Activated naive CD4-positive, alpha-beta T cell treated with anti-CD3 and anti-CD28 coated beads for 36 hours (primary cell): ENCODE data around the gene ACOT8. TPM values are rescaled to one million over a fixed set of nuclear protein-coding genes. Genes with fewer than 3 reads are reported as not detected.
A peak's percentile ranks its signal among the peaks of the same experiment; 100 is the strongest.

Experiments used
- CTCF ChIA-PET: fragments of 350-600 bp; sonication (Branson Sonifier 250); formaldehyde crosslinking; loops from one replicate; lab custom pipeline; 2021; ENCODE audit warnings: antibody characterized with exemption; lab: Charles Lee
- DNase-seq: peaks from one replicate; pipeline ENCODE4 v3.0.0-alpha.2; 2020
- H3K27ac Mint-ChIP-seq: one replicate; pipeline ENCODE4 v1.8.0; 2021; ENCODE audit warnings: mild to moderate bottlenecking, mixed read lengths
- H3K27me3 Mint-ChIP-seq: one replicate; pipeline ENCODE4 v1.8.0; 2021; ENCODE audit warnings: low read depth, mixed read lengths
- H3K36me3 Mint-ChIP-seq: one replicate; pipeline ENCODE4 v1.8.0; 2021; ENCODE audit warnings: low read depth, mixed read lengths
- H3K4me1 Mint-ChIP-seq: one replicate; pipeline ENCODE4 v1.8.0; 2021; ENCODE audit warnings: low read depth, mixed read lengths
- H3K4me3 Mint-ChIP-seq: one replicate; pipeline ENCODE4 v1.8.0; 2021; ENCODE audit warnings: mild to moderate bottlenecking, moderate library complexity, mixed read lengths
- H3K9me3 Mint-ChIP-seq: one replicate; pipeline ENCODE4 v1.8.0; 2021; ENCODE audit warnings: mixed read lengths
- intact Hi-C: fragments of 100-400 bp; cut with micrococcal nuclease; formaldehyde crosslinking; loops from one replicate; pipeline ENCODE4 v1.15.1; 2023
- total RNA-seq, 2 experiments: library from RNA; stranded (reverse); gene quantifications; one replicate each; pipeline ENCODE4 v1.2.3, GENCODE V29; 2021

The ACOT8 gene
- total RNA-seq, 2 experiments from 2014 or later = 21.4 to 23.3 TPM

DNA sequence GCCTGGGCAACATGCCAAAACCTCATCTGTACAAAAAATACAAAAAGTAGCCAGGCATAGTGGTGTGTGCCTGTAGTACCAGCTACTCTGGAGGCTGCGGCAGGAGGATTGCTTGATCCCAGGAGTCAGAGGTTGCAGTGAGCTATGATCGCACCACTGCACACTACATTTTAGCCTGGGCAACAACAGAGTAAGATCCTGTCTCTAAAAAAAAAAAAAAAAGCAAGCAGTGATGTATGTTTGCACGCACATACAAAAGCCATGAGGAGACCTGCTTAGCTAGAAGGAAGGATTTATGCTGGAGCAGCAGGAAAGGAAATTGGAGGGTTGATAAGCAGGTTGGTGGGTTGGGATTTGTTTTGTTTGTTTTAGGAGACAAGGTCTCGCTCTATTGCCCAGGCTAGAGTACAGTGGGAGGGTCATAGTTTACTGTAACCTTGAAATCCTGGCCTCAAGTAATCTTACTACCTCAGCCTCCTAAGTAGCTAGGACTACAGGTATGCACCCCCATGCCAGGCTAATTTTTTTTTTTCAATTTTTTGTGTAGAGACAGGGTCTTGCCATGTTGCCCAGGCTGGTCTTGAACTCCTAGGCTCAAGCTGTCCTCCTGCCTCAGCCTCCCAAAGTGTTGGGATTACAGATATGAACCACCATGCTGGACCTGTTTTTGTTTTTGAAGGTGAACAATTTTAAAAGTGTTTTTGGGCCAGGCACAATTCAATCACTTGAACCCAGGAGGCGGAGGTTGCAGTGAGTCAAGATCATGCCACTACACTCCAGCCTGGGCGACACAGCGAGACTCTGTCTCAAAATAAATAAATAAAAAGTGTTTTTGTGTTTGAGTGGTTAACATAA, 4.3 kb upstream of the ACOT8 start:
- H3K36me3 Mint-ChIP-seq = no peaks in the 10 kb centered on the region
- peaks cover 20% of the 10 kb centered on the region for H3K4me1 Mint-ChIP-seq
- intact Hi-C loops = no loop called here
- CTCF ChIA-PET = interaction anchor here (0.8 kb wide), 2 partner anchors 24 to 1753 kb away, joined by 3 to 6 read pairs; no protein-coding TSS in a partner anchor
- no peak for DNase-seq
- H3K27ac Mint-ChIP-seq = no peak overlapping the region
- H3K4me3 Mint-ChIP-seq = no peak overlapping the region
- no peaks in the 10 kb centered on the region for H3K9me3 Mint-ChIP-seq
- no peaks in the 10 kb centered on the region for H3K27me3 Mint-ChIP-seq

DNA sequence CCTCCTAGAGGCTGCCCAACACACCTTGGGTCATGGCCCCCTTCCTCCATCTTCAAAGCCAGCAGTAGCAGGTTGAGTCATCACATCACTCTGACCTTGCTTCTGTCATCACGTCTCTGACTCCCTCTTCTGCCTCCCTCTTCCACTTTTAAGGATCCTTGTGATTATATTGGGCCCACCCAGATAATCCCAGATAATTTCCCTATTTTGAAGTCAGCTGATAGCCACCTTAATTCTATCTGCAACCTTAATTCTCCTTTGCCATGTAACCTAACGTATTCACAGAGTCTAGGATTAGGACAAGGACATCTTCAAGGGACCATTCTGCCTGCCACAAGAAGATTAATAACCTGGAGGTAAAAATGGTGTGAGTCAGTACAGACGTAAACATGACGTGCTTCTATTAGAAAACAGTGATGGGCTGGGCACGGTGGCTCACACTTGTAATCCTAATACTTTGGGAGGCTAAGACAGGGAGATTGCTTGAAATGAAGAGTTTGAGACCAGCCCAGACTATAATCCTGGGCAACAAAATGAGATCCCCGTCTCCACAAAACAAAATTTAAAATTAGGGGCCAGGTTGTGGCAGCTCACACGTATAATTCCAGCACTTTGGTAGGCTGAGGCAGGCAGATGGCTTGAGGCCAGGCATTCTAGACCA, 3.5 kb upstream of the ACOT8 start:
- Mint-ChIP-seq H3K4me1 (peaks cover 27% of the 10 kb centered on the region), H3K27ac (no peak overlapping the region), H3K36me3 (no peaks in the 10 kb centered on the region), H3K27me3 (no peaks in the 10 kb centered on the region), H3K4me3 (no peak overlapping the region), H3K9me3 (no peaks in the 10 kb centered on the region)
- intact Hi-C loops = no loop called here
- CTCF ChIA-PET = interaction anchor here (0.6 to 0.8 kb wide), 2 partner anchors 23 to 118 kb away, joined by 3 to 5 read pairs; no protein-coding TSS in a partner anchor
- no peak for DNase-seq

DNA sequence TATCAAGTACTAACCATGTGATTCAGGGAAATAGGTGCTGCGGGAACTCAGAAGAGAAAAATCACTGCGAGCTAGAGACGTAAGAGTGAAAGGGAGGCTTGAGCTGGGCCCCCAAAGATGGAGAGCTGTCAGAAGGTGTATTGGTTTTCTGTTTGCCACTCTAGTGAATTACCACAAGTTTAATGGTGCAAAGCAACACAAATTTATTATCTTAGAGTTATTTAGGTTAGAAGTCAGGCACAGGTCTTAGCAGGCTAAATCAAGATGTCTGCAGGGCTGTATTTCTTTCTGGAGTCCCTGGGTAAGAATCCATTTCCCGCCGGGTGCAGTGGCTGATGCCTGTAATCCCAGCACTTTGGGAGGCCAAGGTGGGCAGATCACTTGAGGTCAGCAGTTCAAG, 2.7 kb upstream of the ACOT8 start:
- Mint-ChIP-seq H3K27me3 (no peaks in the 10 kb centered on the region), H3K4me1 (peaks cover 34% of the 10 kb centered on the region), H3K36me3 (no peaks in the 10 kb centered on the region), H3K4me3 (no peak overlapping the region), H3K9me3 (no peaks in the 10 kb centered on the region), H3K27ac (no peak overlapping the region)
- CTCF ChIA-PET = interaction anchor here (0.6 kb wide), 1 partner anchor 117 kb away, joined by 5 read pairs; no protein-coding TSS in a partner anchor
- intact Hi-C loops = loop anchor here (5.0 kb wide), 1 partner anchor 68 kb away; the partner anchor contains the start of genes DNTTIP1 and WFDC3
- no peak for DNase-seq

DNA sequence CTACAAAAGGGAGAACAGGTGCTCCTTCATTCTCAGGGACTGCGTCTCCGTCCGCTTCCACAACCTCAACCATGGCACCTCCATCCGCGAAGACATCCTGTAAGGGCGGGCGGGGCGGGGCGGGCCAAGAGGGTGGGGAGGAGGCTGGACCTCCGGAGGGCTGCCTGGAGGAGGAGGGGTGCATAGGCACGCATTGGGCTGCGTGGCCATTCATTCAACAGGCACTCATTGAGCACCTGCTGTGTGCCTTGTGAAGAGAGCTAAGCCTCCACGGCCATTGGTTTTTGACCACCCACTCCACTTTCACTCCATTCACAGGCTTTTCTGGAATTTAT, 657 bp upstream of the ACOT8 start:
- H3K9me3 Mint-ChIP-seq = no peaks in the 10 kb centered on the region
- peak; percentile 62 for DNase-seq
- intact Hi-C loops = loop anchor here (1.0 to 5.0 kb wide), 8 partner anchors 23 to 114 kb away; partner anchors contain the start of genes CTSA, DNTTIP1, NEURL2 and UBE2C
- H3K27me3 Mint-ChIP-seq = no peaks in the 10 kb centered on the region
- CTCF ChIA-PET = interaction anchor here (0.6 to 1.5 kb wide), 2 partner anchors 8 to 112 kb away, joined by 3 to 4 read pairs; no protein-coding TSS in a partner anchor
- H3K4me1 Mint-ChIP-seq = peaks cover 44% of the 10 kb centered on the region
- H3K27ac Mint-ChIP-seq = peak overlapping the region; percentile 98
- no peaks in the 10 kb centered on the region for H3K36me3 Mint-ChIP-seq
- H3K4me3 Mint-ChIP-seq = peak overlapping the region; percentile 95

DNA sequence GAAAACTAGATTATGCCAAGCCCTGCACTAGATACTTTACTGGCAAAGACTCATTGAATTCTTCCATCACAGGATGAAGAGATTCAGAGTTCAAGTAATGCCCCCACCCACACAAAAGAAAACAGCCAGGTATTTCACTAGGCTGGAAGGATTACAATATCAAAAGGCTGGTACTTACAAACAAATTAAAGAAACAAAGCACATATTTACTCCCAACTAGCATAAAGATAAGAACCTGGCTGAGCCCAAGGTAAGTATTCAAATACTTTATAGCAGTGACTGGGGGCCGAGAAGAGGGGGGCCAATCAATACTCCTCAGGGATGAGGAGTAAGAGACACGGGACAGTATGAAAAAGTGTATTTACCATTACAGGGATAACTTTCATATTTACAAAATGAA, 3.7 kb downstream of the ACOT8 start:
- intact Hi-C loops = no loop called here
- H3K36me3 Mint-ChIP-seq = peaks cover 11% of the 10 kb centered on the region
- DNase-seq = no peak
- H3K27me3 Mint-ChIP-seq = no peaks in the 10 kb centered on the region
- no peaks in the 10 kb centered on the region for H3K9me3 Mint-ChIP-seq
- no peak overlapping the region for H3K4me3 Mint-ChIP-seq
- no peak overlapping the region for H3K27ac Mint-ChIP-seq
- H3K4me1 Mint-ChIP-seq = peaks cover 34% of the 10 kb centered on the region
- CTCF ChIA-PET = no interaction called here

DNA sequence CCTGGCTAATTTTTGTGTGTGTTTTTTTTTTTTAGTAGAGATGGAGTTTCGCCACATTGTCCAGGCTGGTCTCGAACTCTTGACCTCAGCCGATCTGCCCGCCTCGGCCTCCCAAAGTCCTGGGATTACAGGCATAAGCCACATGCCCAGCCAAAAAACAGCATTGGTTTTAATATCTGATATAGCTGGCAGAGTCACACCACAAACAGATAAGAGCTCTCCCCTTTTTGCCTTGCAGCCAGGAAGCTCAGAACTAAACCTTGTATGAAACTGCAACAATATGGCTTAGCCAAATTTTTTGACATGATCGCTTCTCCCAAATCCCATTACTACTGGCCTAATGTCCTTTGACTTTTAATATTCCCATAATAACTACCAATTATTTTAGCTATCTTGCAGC, 4.9 kb downstream of the ACOT8 start:
- CTCF ChIA-PET = interaction anchor here (0.7 to 1.1 kb wide), 2 partner anchors 82 to 118 kb away, joined by 4 to 5 read pairs; partner anchors contain the start of gene PCIF1
- H3K27ac Mint-ChIP-seq = no peak overlapping the region
- no peak overlapping the region for H3K4me3 Mint-ChIP-seq
- intact Hi-C loops = no loop called here
- H3K9me3 Mint-ChIP-seq = no peaks in the 10 kb centered on the region
- H3K27me3 Mint-ChIP-seq = no peaks in the 10 kb centered on the region
- peaks cover 29% of the 10 kb centered on the region for H3K4me1 Mint-ChIP-seq
- H3K36me3 Mint-ChIP-seq = peaks cover 11% of the 10 kb centered on the region
- DNase-seq = no peak

DNA sequence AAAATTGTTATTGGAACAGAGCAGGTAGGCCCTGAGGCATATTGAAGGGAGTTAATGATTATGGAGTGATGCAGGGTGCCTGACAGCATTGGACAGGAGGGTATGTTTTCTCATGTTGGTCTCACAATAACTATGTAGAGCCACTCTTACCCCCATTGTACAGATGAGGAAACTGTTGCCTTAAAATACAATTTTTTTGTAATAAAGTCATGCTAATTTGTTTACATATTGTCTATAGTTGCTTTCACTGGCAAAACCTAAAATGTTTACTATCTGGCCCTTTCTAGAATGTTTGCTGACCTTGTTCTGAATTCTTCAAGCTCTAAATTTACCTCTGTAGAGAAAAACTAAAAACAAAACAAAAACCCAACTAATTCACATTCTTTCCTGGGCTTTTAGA, 5.7 kb downstream of the ACOT8 start:
- Mint-ChIP-seq H3K4me1 (peaks cover 25% of the 10 kb centered on the region), H3K4me3 (no peak overlapping the region), H3K36me3 (peaks cover 12% of the 10 kb centered on the region), H3K27ac (no peak overlapping the region), H3K27me3 (no peaks in the 10 kb centered on the region), H3K9me3 (no peaks in the 10 kb centered on the region)
- CTCF ChIA-PET = no interaction called here
- DNase-seq = no peak
- intact Hi-C loops = no loop called here

DNA sequence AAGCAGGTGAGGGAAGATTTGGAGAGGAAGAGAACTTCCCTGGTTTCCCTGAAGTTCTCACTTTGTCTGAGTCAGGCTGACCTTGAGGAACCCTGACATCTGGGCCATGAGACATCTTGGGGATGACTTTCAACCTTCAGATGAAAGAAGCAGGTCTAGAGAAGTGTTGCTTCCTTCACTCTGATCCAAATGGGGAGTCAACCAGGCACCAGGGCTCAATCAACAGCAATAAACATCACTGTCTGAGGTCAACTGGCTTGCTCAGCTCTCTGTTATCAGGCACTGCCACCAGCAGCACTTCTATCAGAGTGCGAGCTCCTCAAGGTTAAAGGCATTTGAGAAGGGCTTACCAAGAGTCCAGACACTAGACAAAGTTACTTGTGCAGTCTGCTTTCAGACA, 6.3 kb downstream of the ACOT8 start:
- no peaks in the 10 kb centered on the region for H3K27me3 Mint-ChIP-seq
- H3K4me3 Mint-ChIP-seq = no peak overlapping the region
- H3K36me3 Mint-ChIP-seq = peaks cover 13% of the 10 kb centered on the region
- H3K9me3 Mint-ChIP-seq = no peaks in the 10 kb centered on the region
- no peak for DNase-seq
- CTCF ChIA-PET = no interaction called here
- no peak overlapping the region for H3K27ac Mint-ChIP-seq
- intact Hi-C loops = no loop called here
- peaks cover 19% of the 10 kb centered on the region for H3K4me1 Mint-ChIP-seq

DNA sequence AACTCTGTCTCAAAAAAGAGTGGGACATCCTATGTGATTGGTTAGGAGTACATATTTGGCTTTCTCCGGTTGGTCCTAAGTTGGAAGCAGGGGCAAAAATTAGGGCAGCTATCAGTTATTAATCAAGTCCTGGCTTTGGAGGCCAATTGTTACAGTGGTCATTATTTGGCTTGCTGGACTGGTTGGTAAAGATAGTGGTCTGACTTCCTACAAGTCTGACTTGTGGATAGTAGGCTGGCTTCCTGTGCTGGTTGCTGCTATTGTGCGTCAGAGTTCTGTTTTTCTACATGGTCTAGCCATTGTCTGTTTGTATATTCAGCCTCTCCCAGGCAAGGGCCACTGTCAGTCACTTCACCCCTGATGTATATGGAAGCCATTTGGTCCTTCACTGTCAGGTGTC, 7.0 kb downstream of the ACOT8 start:
- intact Hi-C loops = no loop called here
- H3K9me3 Mint-ChIP-seq = no peaks in the 10 kb centered on the region
- no peak overlapping the region for H3K4me3 Mint-ChIP-seq
- no peak overlapping the region for H3K27ac Mint-ChIP-seq
- CTCF ChIA-PET = no interaction called here
- DNase-seq = no peak
- peaks cover 13% of the 10 kb centered on the region for H3K36me3 Mint-ChIP-seq
- H3K27me3 Mint-ChIP-seq = no peaks in the 10 kb centered on the region
- peaks cover 14% of the 10 kb centered on the region for H3K4me1 Mint-ChIP-seq

DNA sequence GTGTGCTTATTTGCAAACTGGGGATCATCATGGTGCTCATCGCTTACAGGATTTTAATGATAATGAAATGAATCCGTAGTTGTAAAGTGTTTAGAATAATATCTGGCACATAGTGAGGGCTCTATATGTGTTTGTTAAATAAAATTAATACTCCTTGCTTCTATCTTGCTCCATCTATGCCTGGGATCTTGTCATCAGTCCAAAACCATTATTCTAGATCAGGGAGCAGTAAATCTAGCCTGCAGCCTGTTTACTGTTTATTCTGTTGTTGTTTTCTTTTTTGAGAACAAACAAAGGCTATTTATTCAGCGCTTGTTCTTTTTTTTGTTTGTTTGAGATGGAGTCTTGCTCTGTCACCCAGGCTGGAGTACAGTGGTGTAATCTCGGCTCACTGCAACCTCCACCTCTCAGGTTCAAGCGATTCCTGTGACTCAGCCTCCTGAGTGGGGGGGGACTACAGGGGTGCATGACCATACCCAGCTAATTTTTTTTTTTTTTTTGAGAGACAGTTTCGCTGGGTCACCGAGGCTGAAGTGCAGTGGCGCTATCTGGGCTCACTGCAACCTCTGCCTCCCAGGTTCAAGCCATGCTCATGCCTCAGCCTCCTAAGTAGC, 8.1 kb downstream of the ACOT8 start:
- Mint-ChIP-seq H3K4me3 (no peak overlapping the region), H3K9me3 (no peaks in the 10 kb centered on the region), H3K27me3 (no peaks in the 10 kb centered on the region), H3K36me3 (peaks cover 13% of the 10 kb centered on the region), H3K4me1 (peaks cover 4% of the 10 kb centered on the region), H3K27ac (no peak overlapping the region)
- intact Hi-C loops = no loop called here
- DNase-seq = no peak
- CTCF ChIA-PET = no interaction called here

DNA sequence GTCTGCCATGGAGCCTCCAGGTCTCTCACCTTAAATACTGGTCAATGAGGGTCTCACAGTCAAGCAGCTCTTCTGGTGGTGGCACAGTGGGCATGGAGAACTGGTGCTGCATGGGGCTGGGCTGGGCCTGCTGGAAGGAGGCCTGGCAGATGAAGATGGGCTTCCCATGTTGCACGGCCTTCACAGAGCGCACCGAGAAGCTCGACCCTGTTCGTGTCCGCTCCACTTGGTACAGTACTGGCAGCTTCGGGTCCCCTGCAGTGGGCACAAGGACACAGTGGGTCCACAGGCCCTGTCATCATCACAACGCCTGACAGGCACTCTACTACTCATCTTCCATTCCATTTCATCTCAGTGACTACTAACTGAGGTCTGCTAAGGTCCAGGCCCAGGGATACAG, 8.8 kb downstream of the ACOT8 start:
- no peak overlapping the region for H3K4me3 Mint-ChIP-seq
- intact Hi-C loops = no loop called here
- no peak for DNase-seq
- peaks cover 13% of the 10 kb centered on the region for H3K36me3 Mint-ChIP-seq
- H3K27me3 Mint-ChIP-seq = no peaks in the 10 kb centered on the region
- no peaks in the 10 kb centered on the region for H3K9me3 Mint-ChIP-seq
- H3K4me1 Mint-ChIP-seq = peaks cover under 1% of the 10 kb centered on the region
- CTCF ChIA-PET = no interaction called here
- H3K27ac Mint-ChIP-seq = no peak overlapping the region

DNA sequence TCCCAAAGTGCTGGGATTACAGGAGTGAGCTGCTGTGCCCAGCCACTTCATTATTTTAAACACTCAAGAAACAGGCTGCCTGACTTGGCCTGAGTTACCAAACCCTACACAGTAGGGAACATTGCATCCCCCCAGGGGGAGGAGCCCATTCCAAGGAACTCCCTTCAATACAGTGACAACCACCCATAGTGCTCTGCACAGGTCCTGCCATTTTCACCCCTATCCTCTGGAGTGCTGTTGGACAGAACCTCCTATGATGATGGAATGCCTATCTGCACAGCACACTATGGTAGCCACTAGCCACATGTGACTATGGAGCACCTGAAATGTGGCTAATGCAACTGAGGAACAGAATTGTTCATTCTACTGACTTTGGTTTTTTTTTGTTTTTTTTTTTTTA, 11.7 kb downstream of the ACOT8 start:
- H3K9me3 Mint-ChIP-seq = no peaks in the 10 kb centered on the region
- DNase-seq = no peak
- no peak overlapping the region for H3K27ac Mint-ChIP-seq
- H3K4me1 Mint-ChIP-seq = no peaks in the 10 kb centered on the region
- CTCF ChIA-PET = no interaction called here
- no peak overlapping the region for H3K4me3 Mint-ChIP-seq
- intact Hi-C loops = no loop called here
- no peaks in the 10 kb centered on the region for H3K27me3 Mint-ChIP-seq
- H3K36me3 Mint-ChIP-seq = peaks cover 5% of the 10 kb centered on the region
